ENCODE data around the gene OXCT1.

Gene OXCT1

GRCh38 chr5:41903892-41904799 lies 33.9 kb upstream of the OXCT1 start, which contains the start of gene RIMOC1 (continued):
- TF ChIP-seq TCF7L2 (IDR thresholded peaks at IDR 0.05; ENCODE audit: borderline replicate concordance, low read depth, low read length): no peak
- peak; percentile 78 for TF ChIP-seq ZNF639 (tag by site-specific recombination; IDR thresholded peaks at IDR 0.05)

- CTCF ChIA-PET: interaction anchor here (0.6 kb wide), 1 partner anchor 908 kb away, joined by 3 read pairs; the partner anchor contains the start of gene SELENOP
- no peak overlapping the region for H3K27ac ChIP-seq (ENCODE audit: extremely low read depth, low read depth, low read length)
- peaks cover 12 to 27% of the 10 kb centered on the region in 2 experiments; a peak in 2 of 3 replicates for H3K36me3 ChIP-seq (ENCODE audit: control insufficient read depth in 2 of 2, insufficient read depth in 1 of 2, low read length in 2 of 2)
- H3K4me3 ChIP-seq (ENCODE audit: low read depth, low read length): peak overlapping the region; percentile 51
- H3K4me1 ChIP-seq (ENCODE audit: control insufficient read depth, insufficient read depth, low read length): peaks cover 4% of the 10 kb centered on the region
- POLR2A ChIA-PET: interaction anchor here (0.8 to 2.5 kb wide), 14 partner anchors 12 to 1580 kb away, joined by 3 to 30 read pairs (median 4); partner anchors contain the start of genes FBXO4, OXCT1 and TMEM267
- TF ChIP-seq YY2 (tag by site-specific recombination; IDR thresholded peaks at IDR 0.05) (no peak), WT1 (tag by site-specific recombination; IDR thresholded peaks at IDR 0.05) (no peak), ZNF654 (tag by site-specific recombination; IDR thresholded peaks at IDR 0.05; ENCODE audit: low read depth) (peak; percentile 2; the same call in 1 of the 2 replicates), RBAK (tag by site-specific recombination; IDR thresholded peaks at IDR 0.05) (no peak), ZNF391 (tag by site-specific recombination; IDR thresholded peaks at IDR 0.05; ENCODE audit: borderline replicate concordance, low read depth) (0 out of 2 replicates have a peak, but pooled peaks have one; percentile 20), ZNF513 (tag by site-specific recombination; IDR thresholded peaks at IDR 0.05) (peak; percentile 6; the same call in 1 of the 2 replicates), ZBTB17 (tag by site-specific recombination; IDR thresholded peaks at IDR 0.05) (no peak), ZNF660 (tag by site-specific recombination; IDR thresholded peaks at IDR 0.05) (peak; percentile 47), SP3 (tag by site-specific recombination; IDR thresholded peaks at IDR 0.05) (no peak), ZNF174 (tag by site-specific recombination; IDR thresholded peaks at IDR 0.05) (no peak), ZNF2 (tag by site-specific recombination; IDR thresholded peaks at IDR 0.05) (peak; percentile 13; the same call in 1 of the 2 replicates)
- no peaks in the 10 kb centered on the region for H3K9me3 ChIP-seq (ENCODE audit: control insufficient read depth, insufficient read depth, low read depth, low read length)
Observed at GRCh38 chr5:41903382-41903891, 33.2 kb upstream of the OXCT1 start.

GRCh38 chr5:41896230-41896629 lies 26.0 kb upstream of the OXCT1 start:
- H3K27ac ChIP-seq (ENCODE audit: extremely low read depth, low read depth, low read length): no peak overlapping the region

More at GRCh38 chr5:41896230-41896629, 26.0 kb upstream of the OXCT1 start:
- H3K9me3 ChIP-seq (ENCODE audit: control insufficient read depth, insufficient read depth, low read depth, low read length): no peaks in the 10 kb centered on the region
- POLR2A ChIA-PET: no interaction called here
- TF ChIP-seq ZNF223 (tag by site-specific recombination; IDR thresholded peaks at IDR 0.05) (no peak), ZNF335 (tag by site-specific recombination; conservative IDR thresholded peaks at IDR 0.05) (no peak), HIC1 (tag by site-specific recombination; IDR thresholded peaks at IDR 0.05) (no peak), ZBTB17 (tag by site-specific recombination; IDR thresholded peaks at IDR 0.05) (peak; percentile 92), KLF8 (tag by site-specific recombination; IDR thresholded peaks at IDR 0.05) (no peak)
- CTCF ChIA-PET: interaction anchor here (0.6 kb wide), 1 partner anchor 993 kb away, joined by 4 read pairs; no protein-coding TSS in a partner anchor
- no peaks in the 10 kb centered on the region for H3K4me1 ChIP-seq (ENCODE audit: control insufficient read depth, insufficient read depth, low read length)
- H3K36me3 ChIP-seq (ENCODE audit: control insufficient read depth in 2 of 2, insufficient read depth in 1 of 2, low read length in 2 of 2): no peaks in the 10 kb centered on the region
- H3K4me3 ChIP-seq (ENCODE audit: low read depth, low read length): no peak overlapping the region

Data from HEK293 (cell line).